PFSK-1 (cell line): ENCODE measurements around the gene RPS6KA3.

Source experiments
- FOXP2 ChIP-seq: optimal IDR thresholded peaks from 2 replicates; pipeline ENCODE3; 2011; ENCODE audit warnings: borderline replicate concordance, control low read depth, inconsistent platforms; ENCODE audit not compliant: insufficient read depth; ENCODE audit errors: extremely low read length, extremely low read depth
- POLR2AphosphoS5 ChIP-seq: IDR thresholded peaks from 2 replicates; pipeline ENCODE4 v1.6.1; 2012; ENCODE audit warnings: low read depth, mild to moderate bottlenecking, control low read depth, low read length, moderate library complexity
- SIN3A ChIP-seq: IDR thresholded peaks from 2 replicates; pipeline ENCODE4 v1.6.1; 2012; ENCODE audit warnings: mild to moderate bottlenecking, low read length, moderate library complexity, borderline replicate concordance; ENCODE audit not compliant: insufficient read depth
- TAF1 ChIP-seq: IDR thresholded peaks from 2 replicates; pipeline ENCODE4 v1.6.1; 2012; ENCODE audit warnings: low read length, control low read depth, borderline replicate concordance; ENCODE audit not compliant: insufficient read depth
- TF ChIP-seq, protein P1 (sequence below), 2 experiments: IDR thresholded peaks; 2 replicates each; pipeline versions ENCODE4 v1.6.1 to v1.8.0; 2011 to 2012; ENCODE audit warnings: low read depth in 2 of 2, low read length in 2 of 2, control low read depth in 1 of 2, inconsistent platforms in 1 of 2, mild to moderate bottlenecking in 1 of 2, moderate library complexity in 1 of 2; ENCODE audit not compliant: insufficient read depth in 1 of 2

The RPS6KA3 gene

DNA sequence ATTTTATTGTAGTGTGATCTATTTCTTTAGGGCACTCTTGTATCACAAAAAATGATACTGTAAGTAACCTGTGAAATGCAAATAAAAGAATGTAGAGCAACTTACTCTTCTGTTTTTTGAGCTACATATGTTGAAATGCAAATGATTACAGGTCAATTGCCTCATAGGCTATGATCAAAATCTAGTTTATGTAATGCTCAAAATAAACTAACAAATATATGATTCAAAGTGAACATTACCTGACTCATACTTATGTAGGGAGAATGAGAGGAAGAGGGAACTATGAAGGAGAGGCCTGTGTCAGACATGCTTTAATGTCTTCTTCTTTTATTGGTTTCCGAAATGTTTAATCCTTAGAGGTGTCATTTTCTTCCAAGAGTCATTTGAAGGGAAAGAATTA lies 5.0 kb upstream of the RPS6KA3 start:
- TF ChIP-seq TAF1 (no peak), SIN3A (no peak), FOXP2 (no peak), POLR2AphosphoS5 (no peak)
- TF ChIP-seq, protein P1, sequence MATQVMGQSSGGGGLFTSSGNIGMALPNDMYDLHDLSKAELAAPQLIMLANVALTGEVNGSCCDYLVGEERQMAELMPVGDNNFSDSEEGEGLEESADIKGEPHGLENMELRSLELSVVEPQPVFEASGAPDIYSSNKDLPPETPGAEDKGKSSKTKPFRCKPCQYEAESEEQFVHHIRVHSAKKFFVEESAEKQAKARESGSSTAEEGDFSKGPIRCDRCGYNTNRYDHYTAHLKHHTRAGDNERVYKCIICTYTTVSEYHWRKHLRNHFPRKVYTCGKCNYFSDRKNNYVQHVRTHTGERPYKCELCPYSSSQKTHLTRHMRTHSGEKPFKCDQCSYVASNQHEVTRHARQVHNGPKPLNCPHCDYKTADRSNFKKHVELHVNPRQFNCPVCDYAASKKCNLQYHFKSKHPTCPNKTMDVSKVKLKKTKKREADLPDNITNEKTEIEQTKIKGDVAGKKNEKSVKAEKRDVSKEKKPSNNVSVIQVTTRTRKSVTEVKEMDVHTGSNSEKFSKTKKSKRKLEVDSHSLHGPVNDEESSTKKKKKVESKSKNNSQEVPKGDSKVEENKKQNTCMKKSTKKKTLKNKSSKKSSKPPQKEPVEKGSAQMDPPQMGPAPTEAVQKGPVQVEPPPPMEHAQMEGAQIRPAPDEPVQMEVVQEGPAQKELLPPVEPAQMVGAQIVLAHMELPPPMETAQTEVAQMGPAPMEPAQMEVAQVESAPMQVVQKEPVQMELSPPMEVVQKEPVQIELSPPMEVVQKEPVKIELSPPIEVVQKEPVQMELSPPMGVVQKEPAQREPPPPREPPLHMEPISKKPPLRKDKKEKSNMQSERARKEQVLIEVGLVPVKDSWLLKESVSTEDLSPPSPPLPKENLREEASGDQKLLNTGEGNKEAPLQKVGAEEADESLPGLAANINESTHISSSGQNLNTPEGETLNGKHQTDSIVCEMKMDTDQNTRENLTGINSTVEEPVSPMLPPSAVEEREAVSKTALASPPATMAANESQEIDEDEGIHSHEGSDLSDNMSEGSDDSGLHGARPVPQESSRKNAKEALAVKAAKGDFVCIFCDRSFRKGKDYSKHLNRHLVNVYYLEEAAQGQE (IDR thresholded peaks at IDR 0.05; ENCODE audit: insufficient read depth in 1 of 2, low read depth in 2 of 2, low read length in 2 of 2): no peak

GRCh38 chrX:20271186-20271585 lies 4.5 kb upstream of the RPS6KA3 start:
- TF ChIP-seq FOXP2: no peak
- TF ChIP-seq TAF1: no peak
- no peak for TF ChIP-seq POLR2AphosphoS5
- TF ChIP-seq, protein P1 (IDR thresholded peaks at IDR 0.05; ENCODE audit: insufficient read depth in 1 of 2, low read depth in 2 of 2, low read length in 2 of 2): no peak
- TF ChIP-seq SIN3A: no peak

DNA sequence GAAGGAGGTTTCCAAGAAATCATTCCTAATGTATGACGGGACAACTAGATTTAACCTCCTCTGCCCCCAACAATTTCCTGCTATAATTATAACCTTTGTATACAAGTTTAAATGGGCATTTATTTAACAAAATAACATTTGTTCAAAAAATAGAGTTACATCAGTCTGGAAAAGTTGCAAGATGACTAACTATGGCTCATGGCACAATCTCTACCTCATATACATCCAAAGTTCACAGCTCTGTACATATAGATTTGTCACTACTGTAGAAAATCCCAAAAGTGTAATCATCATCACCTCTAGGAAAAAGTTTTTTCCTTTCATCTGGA lies 3.8 kb upstream of the RPS6KA3 start:
- no peak for TF ChIP-seq POLR2AphosphoS5
- TF ChIP-seq TAF1: no peak
- TF ChIP-seq SIN3A: no peak
- TF ChIP-seq, protein P1 (IDR thresholded peaks at IDR 0.05; ENCODE audit: insufficient read depth in 1 of 2, low read depth in 2 of 2, low read length in 2 of 2): no peak
- TF ChIP-seq FOXP2: no peak

GRCh38 chrX:20269848-20270561 lies 3.3 kb upstream of the RPS6KA3 start:
- TF ChIP-seq, protein P1 (IDR thresholded peaks at IDR 0.05; ENCODE audit: insufficient read depth in 1 of 2, low read depth in 2 of 2, low read length in 2 of 2): no peak
